Sigmoid colon (tissue), 7 donors: ENCODE data around the gene SH2D6. TPM values are rescaled to one million over a fixed set of nuclear protein-coding genes. Genes with fewer than 3 reads are reported as not detected.

Source experiments
- DNase-seq: peaks from one replicate; pipeline ENCODE4 v3.0.0-alpha.2; 2019
- H3K27ac ChIP-seq, 4 donors: fragments of 200-600 bp; sonication (generic); one replicate each; pipeline ENCODE4 v1.5.1; 2016 to 2019; ENCODE audit warnings: mild to moderate bottlenecking in 1 of 4
- H3K27me3 ChIP-seq, 3 donors: fragments of 200-600 bp; sonication (generic); one replicate each; pipeline ENCODE4 v1.5.1; 2019; ENCODE audit warnings: mild to moderate bottlenecking in 1 of 3
- H3K36me3 ChIP-seq, 4 donors: fragments of 200-600 bp; sonication (generic); one replicate each; pipeline ENCODE4 v1.5.1; 2016 to 2019
- H3K4me1 ChIP-seq, 4 donors: fragments of 200-600 bp; sonication (generic); one replicate each; pipeline ENCODE4 v1.5.1; 2017 to 2019
- H3K4me3 ChIP-seq, 4 donors: fragments of 200-600 bp; sonication (generic); one replicate each; pipeline ENCODE4 v1.5.1; 2017 to 2019; ENCODE audit warnings: mild to moderate bottlenecking in 2 of 4, moderate library complexity in 1 of 4
- H3K9me3 ChIP-seq, 4 donors: fragments of 200-600 bp in 3 of 4; sonication (generic) in 3 of 4; one replicate each; pipeline versions ENCODE4 v1.5.1 to v1.6.1; 2013 to 2019
- CTCF ChIP-seq, 4 experiments: fragments of 450-650 bp in 3 of 4; fragments of 200-600 bp in 1 of 4; IDR thresholded peaks; one replicate each; pipeline ENCODE4 v1.5.1; 2016 to 2019; ENCODE audit warnings: antibody characterized with exemption in 4 of 4, mild to moderate bottlenecking in 3 of 4, moderate library complexity in 2 of 4
- EP300 ChIP-seq, 4 donors: sonication (generic); formaldehyde crosslinking; IDR thresholded peaks; one replicate each; pipeline ENCODE4 v1.6.1; 2017; ENCODE audit warnings: antibody characterized with exemption in 4 of 4
- POLR2A ChIP-seq, 2 donors: fragments of 450-650 bp; IDR thresholded peaks; one replicate each; pipeline ENCODE4 v1.6.1; 2016; ENCODE audit warnings: antibody characterized with exemption in 2 of 2, mild to moderate bottlenecking in 2 of 2, moderate library complexity in 2 of 2
- POLR2AphosphoS5 ChIP-seq, 4 donors: sonication (generic); formaldehyde crosslinking; IDR thresholded peaks; one replicate each; pipeline ENCODE4 v1.6.1; 2017; ENCODE audit warnings: antibody characterized with exemption in 4 of 4
- WGBS, 2 donors: extraction: QIAGEN DNeasy Blood & Tissue Kit; methylation state at CpG; one replicate each; pipeline ENCODE4 v1.1.7; 2013; 5-methylcytosine and 5-hydroxymethylcytosine counted together
- intact Hi-C: fragments of 100-400 bp; cut with DNase I; formaldehyde crosslinking; loops from one replicate; pipeline ENCODE4 v1.15.1; 2023
- polyA plus RNA-seq, 3 donors: library from polyadenylated mRNA; stranded (reverse); fragments of 200-250 nt; gene quantifications; one replicate each; pipeline ENCODE4 v1.2.3, GENCODE V29; 2013
- total RNA-seq, 4 donors: library from RNA; depleted of rRNA; stranded (reverse); fragments of >200 nt; gene quantifications; one replicate each; pipeline ENCODE4 v1.1.0, GENCODE V29; 2016
- donor health status: healthy with polysubstance abuse.
- donor health status: Bipolar disorder and iron deficiency.
- donor health status: healthy.

SH2D6 gene
- total and polyA plus RNA-seq, 7 donors, result 2.8 to 14.6 (median 11.4) TPM; not detected in 4

GRCh38 chr2:85396531-85397470, 21.7 kb upstream of the SH2D6 start:
- Histone ChIP-seq H3K36me3 (peaks cover 0 to 17% (median 0%) of the 10 kb centered on the region in 4 donors), H3K4me3 (peak overlapping the region in 3 of 4 donors; percentile 1 to 20 (median 8)), H3K4me1 (peaks cover 0 to 27% (median 17%) of the 10 kb centered on the region in 4 donors), H3K9me3 (no peaks in the 10 kb centered on the region), H3K27me3 (no peaks in the 10 kb centered on the region), H3K27ac (peak overlapping the region; percentile 62 to 75 (median 72))
- peak; percentile 73 for DNase-seq
- 58 to 68% methylated on average over 5 of the region's 5 CpGs for WGBS, 2 donors
- intact Hi-C loops, result no loop called here
- TF ChIP-seq EP300 (IDR thresholded peaks at IDR 0.05) (no peak), POLR2AphosphoS5 (IDR thresholded peaks at IDR 0.05) (peak in 2 of 4 donors; percentile 48 to 54), CTCF (IDR thresholded peaks at IDR 0.05) (no peak), POLR2A (IDR thresholded peaks at IDR 0.05) (no peak)

GRCh38 chr2:85397925-85398331, 20.6 kb upstream of the SH2D6 start:
- no peak overlapping the region for H3K4me3 ChIP-seq
- TF ChIP-seq POLR2A (IDR thresholded peaks at IDR 0.05) (no peak), CTCF (IDR thresholded peaks at IDR 0.05) (no peak), POLR2AphosphoS5 (IDR thresholded peaks at IDR 0.05) (no peak)
- intact Hi-C loops, result no loop called here
- DNase-seq, result peak; percentile 33
- H3K9me3 ChIP-seq, result no peaks in the 10 kb centered on the region
- peaks cover 0 to 13% (median 0%) of the 10 kb centered on the region in 4 donors for H3K36me3 ChIP-seq
- peak overlapping the region in 3 of 4 donors; percentile 35 to 75 (median 72) for H3K27ac ChIP-seq
- peaks cover 0 to 27% (median 17%) of the 10 kb centered on the region in 4 donors for H3K4me1 ChIP-seq
- no peaks in the 10 kb centered on the region for H3K27me3 ChIP-seq
- WGBS, 2 donors, result 91 to 92% methylated on average over 4 of the region's 4 CpGs

- TF ChIP-seq POLR2A (IDR thresholded peaks at IDR 0.05) (no peak), EP300 (IDR thresholded peaks at IDR 0.05) (no peak), CTCF (IDR thresholded peaks at IDR 0.05) (no peak), POLR2AphosphoS5 (IDR thresholded peaks at IDR 0.05) (no peak)
- Histone ChIP-seq H3K9me3 (no peaks in the 10 kb centered on the region), H3K4me3 (no peak overlapping the region), H3K27me3 (no peaks in the 10 kb centered on the region), H3K27ac (peak overlapping the region in 1 of 4 donors; percentile 35), H3K4me1 (peaks cover 0 to 27% (median 17%) of the 10 kb centered on the region in 4 donors), H3K36me3 (peaks cover 0 to 13% (median 0%) of the 10 kb centered on the region in 4 donors)
- 92 to 94% methylated on average over 8 of the region's 8 CpGs for WGBS, 2 donors
- DNase-seq, result peak; percentile 39
- intact Hi-C loops, result no loop called here
Measured at GRCh38 chr2:85398426-85399182, 19.9 kb upstream of the SH2D6 start.

- 94 to 95% methylated on average over 8 of the region's 8 CpGs for WGBS, 2 donors
- peaks cover 0 to 27% (median 17%) of the 10 kb centered on the region in 4 donors for H3K4me1 ChIP-seq
- DNase-seq, result peak; percentile 57
- no peaks in the 10 kb centered on the region for H3K27me3 ChIP-seq
- peaks cover 0 to 13% (median 0%) of the 10 kb centered on the region in 4 donors for H3K36me3 ChIP-seq
- no peak overlapping the region for H3K4me3 ChIP-seq
- TF ChIP-seq CTCF (IDR thresholded peaks at IDR 0.05) (no peak), POLR2A (IDR thresholded peaks at IDR 0.05) (no peak), POLR2AphosphoS5 (IDR thresholded peaks at IDR 0.05) (no peak), EP300 (IDR thresholded peaks at IDR 0.05) (no peak)
- intact Hi-C loops, result no loop called here
- H3K27ac ChIP-seq, result no peak overlapping the region
- no peaks in the 10 kb centered on the region for H3K9me3 ChIP-seq
Measured at GRCh38 chr2:85399183-85399455, 19.4 kb upstream of the SH2D6 start.
